ENCODE measurements around the gene GPR62.

GPR62 gene

GRCh38 chr3:51955893-51956770 lies 951 bp downstream of the GPR62 start:
- DNase-seq: no peak

- no peak for DNase-seq
These were observed 2.5 kb downstream of the GPR62 start for GRCh38 chr3:51957520-51958205.

GRCh38 chr3:51958603-51959521 lies 3.7 kb downstream of the GPR62 start:
- DNase-seq: no peak

GRCh38 chr3:51959651-51960050 lies 4.5 kb downstream of the GPR62 start:
- no peak for DNase-seq

- no peak for DNase-seq
These were observed 5.2 kb downstream of the GPR62 start for GRCh38 chr3:51960386-51960785.

GRCh38 chr3:51961011-51961410 lies 5.8 kb downstream of the GPR62 start:
- DNase-seq: no peak

GRCh38 chr3:51961602-51962569 lies 6.7 kb downstream of the GPR62 start:
- no peak for DNase-seq

GRCh38 chr3:51962854-51963530 lies 7.8 kb downstream of the GPR62 start:
- no peak for DNase-seq

GRCh38 chr3:51963951-51964451 lies 8.8 kb downstream of the GPR62 start:
- DNase-seq: no peak

- DNase-seq: no peak
These were observed 9.3 kb downstream of the GPR62 start for GRCh38 chr3:51964521-51964920.

GRCh38 chr3:51966016-51966415 lies 10.8 kb downstream of the GPR62 start:
- DNase-seq: no peak

GRCh38 chr3:51966486-51966885 lies 11.3 kb downstream of the GPR62 start:
- DNase-seq: no peak

GRCh38 chr3:51966922-51967383 lies 11.8 kb downstream of the GPR62 start:
- DNase-seq: no peak

GRCh38 chr3:51967384-51968169 lies 12.4 kb downstream of the GPR62 start, which contains the start of gene PCBP4:
Gene PCBP4 (minus strand): TSS chr3:51967454. CDS start chr3:51961240, 6,214 bp downstream.
- DNase-seq: no peak

GRCh38 chr3:51968170-51968775 lies 13.1 kb downstream of the GPR62 start:
- DNase-seq: no peak

GRCh38 chr3:51968883-51969678 lies 13.9 kb downstream of the GPR62 start:
- DNase-seq: no peak

- DNase-seq: no peak
These were observed 14.7 kb downstream of the GPR62 start for GRCh38 chr3:51969841-51970240.

GRCh38 chr3:51970606-51971300 lies 15.6 kb downstream of the GPR62 start:
- no peak for DNase-seq
